H7 (cell line): ENCODE measurements around the gene ZNF598. TPM values are rescaled to one million over a fixed set of nuclear protein-coding genes. Genes with fewer than 3 reads are reported as not detected.

ENCODE experiments used
- DNase-seq: peaks from one replicate; pipeline ENCODE4 v3.0.0; 2012
- H3K27me3 ChIP-seq: 2 replicates; pipeline ENCODE4 v1.6.0; 2011; ENCODE audit warnings: mild to moderate bottlenecking, low read length; ENCODE audit not compliant: control insufficient read depth, insufficient read depth
- H3K36me3 ChIP-seq: replicated peaks from 2 replicates; pipeline ENCODE4 v1.5.1; 2011; ENCODE audit warnings: low read length; ENCODE audit not compliant: control insufficient read depth, insufficient read depth
- H3K4me3 ChIP-seq: 2 replicates; pipeline ENCODE4 v1.5.1; 2011; ENCODE audit warnings: low read depth, mild to moderate bottlenecking, control low read depth, low read length, moderate library complexity; ENCODE audit not compliant: insufficient read depth
- total RNA-seq: library from RNA; depleted of rRNA; stranded (reverse); fragments of >200 nt; shearing (Covaris generic); gene quantifications from 2 replicates; pipeline ENCODE4 v1.2.3, GENCODE V29; 2014

ZNF598 gene
- total RNA-seq, 1 experiment from 2014 or later = 28.4 TPM

- H3K4me3 ChIP-seq = no peak overlapping the region
- DNase-seq = no peak
- H3K27me3 ChIP-seq = no peaks in the 10 kb centered on the region
- peaks cover 23% of the 10 kb centered on the region for H3K36me3 ChIP-seq
Measured at GRCh38 chr16:1998852-1999801, 10.5 kb downstream of the ZNF598 start.

GRCh38 chr16:1998360-1998835 lies 11.2 kb downstream of the ZNF598 start:
- Histone ChIP-seq H3K36me3 (peaks cover 23% of the 10 kb centered on the region), H3K4me3 (no peak overlapping the region), H3K27me3 (no peaks in the 10 kb centered on the region)
- DNase-seq = no peak

GRCh38 chr16:1997494-1998359 lies 11.9 kb downstream of the ZNF598 start:
- Histone ChIP-seq H3K36me3 (peaks cover 20% of the 10 kb centered on the region), H3K4me3 (no peak overlapping the region), H3K27me3 (no peaks in the 10 kb centered on the region; the same call in 1 of the 2 replicates)
- no peak for DNase-seq

- H3K36me3 ChIP-seq = peaks cover 7% of the 10 kb centered on the region
- DNase-seq = no peak
- H3K27me3 ChIP-seq = peaks cover 24% of the 10 kb centered on the region
- H3K4me3 ChIP-seq = no peak overlapping the region
Measured at GRCh38 chr16:1993731-1994131, 15.9 kb downstream of the ZNF598 start.

- peaks cover 3% of the 10 kb centered on the region for H3K36me3 ChIP-seq
- H3K4me3 ChIP-seq = peak overlapping the region; percentile 61
- peak; percentile 92 for DNase-seq
- H3K27me3 ChIP-seq = peaks cover 26% of the 10 kb centered on the region
Measured at GRCh38 chr16:1992704-1993317, 16.8 kb downstream of the ZNF598 start.

GRCh38 chr16:1991948-1992703 lies 17.5 kb downstream of the ZNF598 start:
- Histone ChIP-seq H3K27me3 (peaks cover 26% of the 10 kb centered on the region), H3K4me3 (peak overlapping the region; percentile 66), H3K36me3 (peaks cover 1% of the 10 kb centered on the region)
- peak; percentile 100 for DNase-seq

- peak overlapping the region; percentile 66 for H3K4me3 ChIP-seq
- H3K36me3 ChIP-seq = peaks cover 1% of the 10 kb centered on the region; the same call in 1 of the 2 replicates
- H3K27me3 ChIP-seq = peaks cover 26% of the 10 kb centered on the region
- no peak for DNase-seq
Measured at GRCh38 chr16:1991588-1991947, 18.1 kb downstream of the ZNF598 start.

GRCh38 chr16:1991135-1991551 lies 18.5 kb downstream of the ZNF598 start:
- Histone ChIP-seq H3K4me3 (peak overlapping the region; percentile 66), H3K27me3 (peaks cover 26% of the 10 kb centered on the region), H3K36me3 (peaks cover 1% of the 10 kb centered on the region)
- peak; percentile 77 for DNase-seq

- H3K27me3 ChIP-seq = peaks cover 26% of the 10 kb centered on the region
- peak overlapping the region; percentile 66 for H3K4me3 ChIP-seq
- H3K36me3 ChIP-seq = peaks cover 5% of the 10 kb centered on the region
- peak; percentile 96 for DNase-seq
Measured at GRCh38 chr16:1990351-1991134, 19.1 kb downstream of the ZNF598 start.

GRCh38 chr16:1990101-1990350 lies 19.6 kb downstream of the ZNF598 start:
- no peak for DNase-seq
- Histone ChIP-seq H3K4me3 (peak overlapping the region; percentile 66), H3K36me3 (peaks cover 6% of the 10 kb centered on the region), H3K27me3 (peaks cover 26% of the 10 kb centered on the region)

GRCh38 chr16:1989209-1990100 lies 20.2 kb downstream of the ZNF598 start, which contains the start of gene SYNGR3:
Gene SYNGR3, plus strand, starts transcription at chr16:1989970. Its CDS starts 133 bp downstream, at chr16:1990103.
- Histone ChIP-seq H3K27me3 (peaks cover 26% of the 10 kb centered on the region), H3K4me3 (peak within 1 kb of the TSS; percentile 66), H3K36me3 (peaks cover 6% of the 10 kb centered on the region)
- peak; percentile 92 for DNase-seq

GRCh38 chr16:1987198-1987597 lies 22.4 kb downstream of the ZNF598 start:
- H3K36me3 ChIP-seq = peaks cover 6% of the 10 kb centered on the region
- no peak for DNase-seq
- no peak overlapping the region for H3K4me3 ChIP-seq
- H3K27me3 ChIP-seq = peaks cover 41% of the 10 kb centered on the region
